ENCODE results near the gene IGFBP5.

Gene IGFBP5

GRCh38 chr2:216643986-216644659 is 51.2 kb downstream of the IGFBP5 start:
- H3K27ac ChIP-seq, result no peak overlapping the region

DNA sequence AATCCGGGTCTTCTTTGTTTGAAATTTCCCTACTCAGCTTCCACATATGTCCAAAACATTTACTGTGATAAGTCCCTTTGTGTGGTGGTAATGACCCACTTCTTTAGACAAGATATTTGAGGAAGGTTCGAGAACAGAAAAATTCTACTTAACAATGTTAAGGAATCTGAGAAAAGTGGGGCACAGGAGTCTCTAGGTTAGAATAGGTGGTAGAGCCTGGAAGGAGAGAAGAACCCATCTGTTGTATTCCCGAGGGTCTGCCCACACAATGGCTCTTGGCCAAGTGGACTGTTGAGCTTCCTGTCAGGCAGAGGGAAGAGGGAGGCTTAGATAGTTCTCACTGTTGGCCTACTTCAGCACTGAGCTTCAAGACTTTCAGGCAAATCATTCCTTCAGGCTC is 57.9 kb downstream of the IGFBP5 start:
- H3K27ac ChIP-seq, result no peak overlapping the region
- TF ChIP-seq ZFX (IDR thresholded peaks at IDR 0.05) (no peak), CTCF (conservative IDR thresholded peaks at IDR 0.05) (no peak)

More at GRCh38 chr2:216643986-216644659, 51.2 kb downstream of the IGFBP5 start:
- TF ChIP-seq CTCF (conservative IDR thresholded peaks at IDR 0.05), result no peak
- no peak for TF ChIP-seq ZFX (IDR thresholded peaks at IDR 0.05)

DNA sequence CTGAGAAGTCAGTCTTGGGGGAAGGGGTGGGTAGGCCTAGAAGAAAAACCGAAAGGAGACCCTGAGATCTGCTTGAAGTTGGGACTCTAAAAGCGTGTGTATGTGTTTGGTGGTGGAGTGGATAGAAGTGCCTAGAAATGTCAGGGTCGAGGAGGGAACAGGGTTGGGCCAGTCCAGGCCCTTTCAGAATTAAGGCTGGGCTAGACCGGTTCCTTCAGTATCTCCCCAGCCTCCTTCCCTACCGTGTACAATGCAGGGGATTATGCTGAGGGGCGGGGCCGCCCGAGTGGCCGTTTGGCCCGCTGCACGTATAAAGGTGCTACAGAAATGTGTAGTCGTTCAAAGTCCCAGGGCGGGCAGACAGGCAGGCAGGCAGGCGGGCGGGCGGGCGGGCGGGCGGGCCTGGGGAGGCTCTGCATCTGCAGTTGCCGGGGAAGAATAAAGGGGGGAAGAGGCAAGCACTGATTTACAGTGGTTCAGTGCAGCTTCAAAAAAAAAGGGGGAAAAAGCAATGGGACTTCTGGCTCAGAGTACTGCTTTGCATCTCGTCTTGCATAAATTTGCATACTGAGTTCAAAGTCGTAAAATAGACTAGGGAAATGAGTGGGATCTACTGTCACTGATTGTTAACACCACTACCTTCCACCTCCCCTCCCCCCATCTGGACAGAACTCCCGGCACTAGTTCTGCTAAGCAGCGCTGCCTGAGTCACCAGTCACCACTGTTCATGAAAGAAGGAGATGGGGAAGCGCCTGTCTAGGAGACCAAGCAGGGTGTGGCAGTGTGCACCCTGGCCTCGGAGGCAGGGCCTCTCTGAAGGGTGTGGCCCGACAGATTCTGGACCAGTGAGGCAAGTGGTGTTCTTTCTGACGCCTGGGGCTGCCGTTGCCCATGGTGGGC is 58.5 kb downstream of the IGFBP5 start:
- no peak overlapping the region for H3K27ac ChIP-seq
- TF ChIP-seq CTCF (conservative IDR thresholded peaks at IDR 0.05) (no peak), ZFX (IDR thresholded peaks at IDR 0.05) (no peak)

DNA sequence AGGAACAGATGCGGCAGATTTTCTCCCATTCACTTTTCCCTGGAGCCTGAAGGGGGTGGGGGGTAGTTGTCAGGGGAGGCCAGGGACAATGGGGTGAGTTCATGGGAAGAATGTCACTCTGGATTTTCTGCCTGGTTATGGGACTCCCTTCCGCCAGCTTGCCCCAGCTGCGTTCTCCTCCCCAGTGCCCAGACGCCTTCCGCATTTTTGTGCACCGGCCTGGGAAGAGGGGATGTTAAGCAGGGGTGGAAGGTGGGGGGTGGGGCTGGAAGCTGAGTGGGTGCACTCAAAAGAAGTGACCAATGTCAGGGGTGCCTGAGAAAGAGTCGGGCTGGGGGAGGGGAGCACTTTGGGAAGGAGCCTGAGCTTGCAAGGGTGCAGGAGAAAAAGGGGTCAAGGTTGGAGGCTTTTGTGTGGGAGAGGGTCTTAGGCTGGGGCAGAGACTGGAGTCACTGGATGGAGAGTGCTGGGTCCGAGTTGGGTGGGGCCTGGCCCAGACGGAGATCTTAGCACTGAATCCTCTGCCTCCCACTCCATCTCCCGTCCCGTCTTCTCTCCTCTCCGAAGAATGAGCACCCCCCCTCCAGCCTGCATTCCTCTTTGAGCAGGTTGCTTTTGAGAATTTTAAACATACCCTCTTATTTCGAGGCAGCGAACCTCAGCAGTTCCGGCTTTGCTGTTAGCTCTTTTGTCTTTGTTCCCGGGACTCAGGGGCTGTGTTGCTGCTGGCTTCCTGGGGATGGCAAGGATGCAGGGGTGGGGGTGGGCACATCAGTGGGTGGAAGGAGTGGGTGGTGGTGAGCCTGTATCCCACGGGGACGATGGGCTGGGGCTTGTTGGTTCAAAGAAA is 59.4 kb downstream of the IGFBP5 start:
- TF ChIP-seq ZFX (IDR thresholded peaks at IDR 0.05), result no peak
- TF ChIP-seq CTCF (conservative IDR thresholded peaks at IDR 0.05), result no peak
- no peak overlapping the region for H3K27ac ChIP-seq

- no peak overlapping the region for H3K27ac ChIP-seq
- TF ChIP-seq CTCF (conservative IDR thresholded peaks at IDR 0.05), result no peak
- TF ChIP-seq ZFX (IDR thresholded peaks at IDR 0.05), result no peak
Measured at GRCh38 chr2:216635171-216635570, 60.2 kb downstream of the IGFBP5 start.

DNA sequence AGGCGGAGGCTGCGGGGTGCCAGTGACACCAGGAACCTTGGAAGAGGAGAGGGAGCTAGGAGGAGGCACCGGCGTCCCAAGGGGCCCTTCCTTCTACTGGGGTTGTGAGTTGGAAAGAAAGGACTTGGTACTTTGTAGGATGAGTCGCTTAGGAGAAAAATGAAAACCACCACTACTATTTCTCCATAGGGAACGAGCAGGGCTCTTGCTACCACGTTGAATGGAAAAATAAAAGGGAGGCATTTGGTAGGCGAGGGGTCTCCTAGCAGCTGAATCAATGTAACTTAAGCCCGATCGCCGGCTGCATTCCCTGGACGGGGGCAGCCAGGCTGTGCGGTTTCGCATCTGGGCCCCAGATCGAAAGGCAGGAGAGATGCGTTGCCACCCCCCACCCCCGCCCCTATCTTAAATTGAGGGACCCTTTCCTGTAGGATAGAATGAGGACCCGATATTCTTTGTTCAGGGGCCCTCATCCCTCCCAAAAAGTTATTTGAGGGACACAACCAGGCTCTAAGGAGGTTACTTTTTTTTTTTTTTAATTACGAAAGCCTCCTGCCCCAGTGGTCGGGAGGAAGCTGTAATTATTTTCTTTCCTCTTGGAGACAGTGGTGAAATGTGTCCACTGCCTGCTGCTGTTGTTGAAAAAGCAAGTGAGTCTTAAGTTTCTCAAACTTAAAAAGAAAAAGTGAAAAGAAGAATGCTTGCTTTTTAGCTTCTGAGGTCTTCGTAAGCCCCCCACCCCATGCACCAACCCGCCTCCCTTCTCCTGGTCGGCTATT is 60.8 kb downstream of the IGFBP5 start:
- TF ChIP-seq ZFX (IDR thresholded peaks at IDR 0.05) (no peak), CTCF (conservative IDR thresholded peaks at IDR 0.05) (no peak)
- H3K27ac ChIP-seq, result peak overlapping the region; percentile 77

Measured in C4-2B (cell line).